ENCODE results near the gene AP2A2. TPM values are rescaled to one million over a fixed set of nuclear protein-coding genes. Genes with fewer than 3 reads are reported as not detected.

AP2A2 gene
- total and polyA plus RNA-seq, 8 donors: 15.0 to 350 (median 39.9) TPM

- H3K27ac ChIP-seq: no peak overlapping the region
- H3K4me3 ChIP-seq: no peak overlapping the region
- H3K27me3 ChIP-seq: no peaks in the 10 kb centered on the region
- 93 to 98% (median 96%) methylated on average over 10 to 11 of the region's 11 CpGs; no CpG with 5 or more reads in 1 of the 5 donors for WGBS, 5 donors
- no peaks in the 10 kb centered on the region for H3K9me3 ChIP-seq
- intact Hi-C loops (cut with DNase I; ENCODE audit: low total_unique reads): no loop called here
- H3K36me3 ChIP-seq: peaks cover 62 to 81% (median 72%) of the 10 kb centered on the region in 4 donors
- peaks cover 0 to 12% (median 3%) of the 10 kb centered on the region in 4 donors for H3K4me1 ChIP-seq
- DNase-seq: no peak
- TF ChIP-seq EP300 (IDR thresholded peaks at IDR 0.05) (no peak), POLR2A (IDR thresholded peaks at IDR 0.05) (no peak), POLR2AphosphoS5 (IDR thresholded peaks at IDR 0.05) (no peak)
These were observed 25.9 kb upstream of the AP2A2 start for GRCh38 chr11:899724-900123.

- H3K27me3 ChIP-seq: no peaks in the 10 kb centered on the region
- no peak overlapping the region for H3K4me3 ChIP-seq
- TF ChIP-seq POLR2AphosphoS5 (IDR thresholded peaks at IDR 0.05) (no peak), POLR2A (IDR thresholded peaks at IDR 0.05) (no peak), EP300 (IDR thresholded peaks at IDR 0.05) (no peak), CTCF (IDR thresholded peaks at IDR 0.05) (no peak)
- 82 to 95% (median 92%) methylated on average over 6 to 7 of the region's 7 CpGs for WGBS, 5 donors
- DNase-seq: no peak
- H3K4me1 ChIP-seq: peaks cover 0 to 12% (median 3%) of the 10 kb centered on the region in 4 donors
- H3K36me3 ChIP-seq: peaks cover 62 to 78% (median 74%) of the 10 kb centered on the region in 4 donors
- intact Hi-C loops (cut with DNase I; ENCODE audit: low total_unique reads): no loop called here
- no peak overlapping the region for H3K27ac ChIP-seq
- H3K9me3 ChIP-seq: no peaks in the 10 kb centered on the region
These were observed 25.1 kb upstream of the AP2A2 start for GRCh38 chr11:900545-900944.

- intact Hi-C loops (cut with DNase I; ENCODE audit: low total_unique reads): no loop called here
- Histone ChIP-seq H3K27ac (no peak overlapping the region), H3K36me3 (peaks cover 62 to 78% (median 75%) of the 10 kb centered on the region in 4 donors), H3K27me3 (no peaks in the 10 kb centered on the region), H3K4me1 (peaks cover 0 to 12% (median 3%) of the 10 kb centered on the region in 4 donors), H3K9me3 (no peaks in the 10 kb centered on the region), H3K4me3 (no peak overlapping the region)
- WGBS, 5 donors: 91 to 95% (median 94%) methylated on average over 15 to 19 of the region's 19 CpGs
- DNase-seq: no peak
- TF ChIP-seq POLR2AphosphoS5 (IDR thresholded peaks at IDR 0.05): no peak
- no peak for TF ChIP-seq POLR2A (IDR thresholded peaks at IDR 0.05)
- TF ChIP-seq CTCF (IDR thresholded peaks at IDR 0.05): no peak
- TF ChIP-seq EP300 (IDR thresholded peaks at IDR 0.05): no peak
These were observed 24.1 kb upstream of the AP2A2 start for GRCh38 chr11:901452-902061.

- H3K4me3 ChIP-seq: no peak overlapping the region
- H3K4me1 ChIP-seq: peaks cover under 1 to 13% (median 10%) of the 10 kb centered on the region in 4 donors
- whole genome bisulfite sequencing, 5 donors: 88 to 96% (median 94%) methylated on average over 6 to 7 of the region's 7 CpGs
- no peak for TF ChIP-seq EP300 (IDR thresholded peaks at IDR 0.05)
- TF ChIP-seq POLR2AphosphoS5 (IDR thresholded peaks at IDR 0.05): no peak
- TF ChIP-seq CTCF (IDR thresholded peaks at IDR 0.05): no peak
- TF ChIP-seq POLR2A (IDR thresholded peaks at IDR 0.05): no peak
- H3K27me3 ChIP-seq: no peaks in the 10 kb centered on the region
- intact Hi-C loops (cut with DNase I; ENCODE audit: low total_unique reads): no loop called here
- no peak overlapping the region for H3K27ac ChIP-seq
- no peak for DNase-seq
- no peaks in the 10 kb centered on the region for H3K9me3 ChIP-seq
- peaks cover 52 to 79% (median 63%) of the 10 kb centered on the region in 4 donors for H3K36me3 ChIP-seq
These were observed 21.3 kb upstream of the AP2A2 start for GRCh38 chr11:904380-904779.

- TF ChIP-seq CTCF (IDR thresholded peaks at IDR 0.05) (no peak), EP300 (IDR thresholded peaks at IDR 0.05) (no peak), POLR2A (IDR thresholded peaks at IDR 0.05) (no peak), POLR2AphosphoS5 (IDR thresholded peaks at IDR 0.05) (no peak)
- WGBS, 5 donors: 85 to 90% (median 88%) methylated on average over 7 of the region's 7 CpGs
- no peak for DNase-seq
- H3K9me3 ChIP-seq: no peaks in the 10 kb centered on the region
- no peak overlapping the region for H3K27ac ChIP-seq
- no peaks in the 10 kb centered on the region for H3K27me3 ChIP-seq
- peaks cover 37 to 63% (median 48%) of the 10 kb centered on the region in 4 donors for H3K36me3 ChIP-seq
- H3K4me3 ChIP-seq: no peak overlapping the region
- intact Hi-C loops (cut with DNase I; ENCODE audit: low total_unique reads): no loop called here
- peaks cover 8 to 23% (median 21%) of the 10 kb centered on the region in 4 donors for H3K4me1 ChIP-seq
These were observed 19.7 kb upstream of the AP2A2 start for GRCh38 chr11:905952-906351.

Data from stomach (tissue), 9 donors.